NB4 (cell line): ENCODE measurements around the gene PRKACG.

ENCODE experiments used
- MYC ChIP-seq: IDR thresholded peaks from 2 replicates; pipeline ENCODE4 v1.6.1; 2011; ENCODE audit warnings: low read depth, low read length
- TF ChIP-seq, protein P1 (sequence below): IDR thresholded peaks from one replicate; pipeline ENCODE4 v1.5.1; 2012; ENCODE audit warnings: low read depth, low read length

DNA sequence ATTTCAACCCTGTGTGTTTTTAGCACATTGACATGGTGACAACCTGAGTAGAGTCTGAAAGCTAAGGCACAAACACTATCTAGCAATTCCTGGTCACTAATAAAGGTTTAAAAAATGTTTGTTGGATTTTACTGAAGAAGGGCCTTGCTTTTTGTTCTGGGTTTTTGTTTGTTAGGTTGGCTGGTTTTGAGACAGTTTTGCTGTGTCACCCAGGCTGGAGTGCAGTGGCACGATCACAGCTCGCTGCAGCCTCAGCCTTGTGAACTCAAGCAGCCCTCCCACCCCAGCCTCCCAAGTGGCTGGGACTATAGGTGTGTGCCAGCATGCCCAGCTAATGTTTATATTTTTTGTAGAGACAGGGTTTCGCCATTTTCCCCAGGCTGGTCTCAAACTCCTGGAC lies 39.0 kb downstream of the PRKACG start:
- TF ChIP-seq, protein P1, sequence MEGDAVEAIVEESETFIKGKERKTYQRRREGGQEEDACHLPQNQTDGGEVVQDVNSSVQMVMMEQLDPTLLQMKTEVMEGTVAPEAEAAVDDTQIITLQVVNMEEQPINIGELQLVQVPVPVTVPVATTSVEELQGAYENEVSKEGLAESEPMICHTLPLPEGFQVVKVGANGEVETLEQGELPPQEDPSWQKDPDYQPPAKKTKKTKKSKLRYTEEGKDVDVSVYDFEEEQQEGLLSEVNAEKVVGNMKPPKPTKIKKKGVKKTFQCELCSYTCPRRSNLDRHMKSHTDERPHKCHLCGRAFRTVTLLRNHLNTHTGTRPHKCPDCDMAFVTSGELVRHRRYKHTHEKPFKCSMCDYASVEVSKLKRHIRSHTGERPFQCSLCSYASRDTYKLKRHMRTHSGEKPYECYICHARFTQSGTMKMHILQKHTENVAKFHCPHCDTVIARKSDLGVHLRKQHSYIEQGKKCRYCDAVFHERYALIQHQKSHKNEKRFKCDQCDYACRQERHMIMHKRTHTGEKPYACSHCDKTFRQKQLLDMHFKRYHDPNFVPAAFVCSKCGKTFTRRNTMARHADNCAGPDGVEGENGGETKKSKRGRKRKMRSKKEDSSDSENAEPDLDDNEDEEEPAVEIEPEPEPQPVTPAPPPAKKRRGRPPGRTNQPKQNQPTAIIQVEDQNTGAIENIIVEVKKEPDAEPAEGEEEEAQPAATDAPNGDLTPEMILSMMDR = no peak
- TF ChIP-seq MYC = no peak
